ENCODE data around the gene PDZRN4. TPM values are rescaled to one million over a fixed set of nuclear protein-coding genes. Genes with fewer than 3 reads are reported as not detected.
"Not testable (repeated sequence)": the region's sequence is repeated elsewhere in the genome, so short reads cannot be mapped to it uniquely, and the experiment has no call there.

PDZRN4 gene
- polyA plus RNA-seq, 1 donor, result 2.6 TPM

DNA sequence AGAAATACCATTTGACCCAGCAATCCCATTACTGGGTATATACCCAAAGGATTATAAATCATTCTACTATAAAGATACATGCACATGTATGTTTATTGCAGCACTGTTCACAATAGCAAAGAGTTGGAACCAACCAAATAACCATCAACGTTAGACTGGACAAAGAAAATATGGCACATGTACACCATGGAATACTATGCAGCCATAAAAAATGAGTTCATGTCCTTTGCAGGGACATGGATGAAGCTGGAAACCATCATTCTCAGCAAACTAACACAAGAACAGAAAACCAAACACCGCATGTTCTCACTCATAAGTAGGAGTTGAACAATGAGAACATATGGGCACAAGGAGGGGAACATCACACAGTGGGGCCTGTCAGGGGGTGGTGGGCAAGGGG, 97.3 kb downstream of the PDZRN4 start:
- DNase-seq (ENCODE audit: low read depth), result not testable (repeated sequence)

GRCh38 chr12:41286426-41286825, 98.3 kb downstream of the PDZRN4 start:
- DNase-seq (ENCODE audit: low read depth), result no peak

DNA sequence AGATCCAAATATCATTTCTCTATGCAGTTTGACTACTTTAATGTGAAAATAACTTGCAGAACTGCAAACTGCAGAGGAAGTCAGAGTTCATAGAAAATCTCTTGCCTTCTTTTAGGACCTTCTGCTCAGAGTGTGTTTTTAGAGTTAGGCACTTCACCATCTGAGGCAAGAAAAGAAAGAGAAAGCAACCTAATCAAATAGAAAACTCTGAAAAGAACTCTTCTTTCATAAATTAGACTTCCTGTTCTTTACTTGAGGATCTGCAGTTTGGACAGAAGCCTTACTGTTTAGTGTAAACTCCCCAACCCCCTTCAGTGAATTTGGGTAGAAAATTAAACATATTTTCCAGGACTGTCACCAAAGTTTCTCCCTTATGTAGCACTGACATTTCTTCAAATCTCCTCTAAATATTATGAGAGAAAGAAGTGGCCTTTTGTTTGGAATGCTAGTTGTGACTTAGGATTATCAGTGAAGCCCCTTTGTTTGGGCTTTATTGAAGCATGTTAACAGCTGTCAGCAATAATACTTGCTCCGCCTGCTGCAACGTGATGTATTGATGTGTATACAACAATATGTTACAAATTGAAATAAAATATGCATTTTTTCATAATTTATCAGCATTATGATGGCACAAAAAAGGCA, 99.5 kb downstream of the PDZRN4 start:
- DNase-seq (ENCODE audit: low read depth), result no peak

DNA sequence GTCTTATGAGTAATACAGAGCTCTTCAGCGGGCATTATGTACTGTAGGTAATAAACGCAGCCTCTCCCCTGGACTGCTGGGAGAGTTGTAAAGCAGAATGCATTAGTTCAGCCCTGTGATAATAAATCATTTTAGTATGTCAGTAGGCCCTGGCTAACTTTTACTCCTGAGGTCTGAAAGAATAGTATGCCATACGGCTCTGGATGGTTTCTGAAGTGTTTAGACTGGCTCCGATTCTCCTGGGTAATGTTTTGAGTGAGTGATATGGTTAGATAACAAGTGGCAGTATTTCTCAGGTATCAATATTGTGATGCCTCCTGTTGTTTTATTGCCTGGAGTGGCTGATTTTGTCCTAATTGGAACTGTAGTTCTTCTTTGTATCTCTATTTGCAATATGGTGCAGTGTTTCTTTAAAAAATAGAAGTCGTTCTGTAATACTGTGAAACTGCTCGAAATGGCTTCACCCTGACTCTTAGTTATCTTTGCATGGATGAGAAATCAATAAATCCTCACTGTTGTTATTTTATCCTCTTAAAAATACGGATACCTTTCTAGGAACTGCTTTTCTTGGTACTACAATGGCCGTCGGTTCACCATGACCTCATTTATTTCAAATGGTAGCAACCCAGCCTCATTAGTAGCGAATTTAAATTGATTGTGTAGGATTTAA, 100.2 kb downstream of the PDZRN4 start:
- DNase-seq (ENCODE audit: low read depth), result no peak

- DNase-seq (ENCODE audit: low read depth), result no peak
These were observed 101.4 kb downstream of the PDZRN4 start for GRCh38 chr12:41289501-41289900.

- no peak for DNase-seq (ENCODE audit: low read depth)
These were observed 104.9 kb downstream of the PDZRN4 start for GRCh38 chr12:41293011-41293410.

GRCh38 chr12:41293461-41293860, 105.3 kb downstream of the PDZRN4 start:
- DNase-seq (ENCODE audit: low read depth), result no peak

DNA sequence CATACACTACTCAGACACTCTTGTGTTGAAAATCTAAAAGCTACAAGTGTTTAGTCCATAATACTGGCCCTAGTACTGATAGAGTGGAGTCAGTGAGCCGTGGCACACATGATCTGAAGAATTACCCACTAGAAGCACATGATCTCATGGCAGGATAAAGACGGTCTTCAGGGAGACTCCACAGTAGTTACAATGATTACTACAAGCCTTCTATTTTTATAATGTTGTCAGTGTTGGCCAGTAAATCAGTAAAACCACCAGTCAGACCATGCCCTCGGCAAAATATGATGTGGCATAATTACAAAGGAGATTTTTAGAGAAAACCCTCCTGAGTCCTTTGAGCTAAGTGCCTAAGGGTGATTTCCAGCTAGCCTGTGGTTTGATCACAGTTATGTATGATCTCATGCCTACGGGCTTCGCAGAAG, 114.9 kb downstream of the PDZRN4 start:
- DNase-seq (ENCODE audit: low read depth), result no peak

DNA sequence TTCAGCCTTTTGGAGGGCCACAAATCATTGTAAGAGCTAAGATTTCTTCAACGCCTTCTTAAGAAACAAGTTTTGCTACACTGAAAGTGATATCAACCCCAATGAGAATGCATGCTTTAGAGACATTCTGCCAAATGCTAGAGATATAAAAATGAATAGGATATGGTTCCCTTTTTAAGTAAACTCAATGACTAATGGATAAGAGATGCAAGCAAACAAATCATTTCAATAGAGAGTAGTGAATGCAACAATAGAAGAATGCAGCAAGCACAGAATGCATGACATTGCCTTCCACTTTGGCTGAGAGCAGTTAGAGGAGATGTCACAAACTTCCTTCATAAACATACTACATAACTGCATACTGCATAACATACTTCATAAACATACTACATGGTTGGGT, 116.4 kb downstream of the PDZRN4 start:
- DNase-seq (ENCODE audit: low read depth), result no peak

DNA sequence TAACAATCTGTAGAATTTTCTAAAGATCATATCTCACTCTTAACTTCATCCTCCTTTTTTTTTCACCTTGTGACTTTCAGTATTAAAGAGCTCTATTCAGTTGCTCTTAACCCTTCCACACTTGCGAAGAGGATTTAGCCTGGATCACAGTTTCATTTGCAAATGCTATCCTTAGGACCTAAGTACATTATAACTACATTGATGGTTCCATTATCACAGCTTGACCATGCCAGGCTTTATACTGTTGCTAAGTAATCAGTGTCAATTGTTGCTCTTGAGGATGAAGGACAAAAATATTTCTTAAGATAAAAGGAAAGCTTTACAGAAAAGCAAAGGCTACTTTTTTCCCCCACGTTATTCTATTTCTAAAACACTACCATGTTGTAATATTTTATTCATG, 122.2 kb downstream of the PDZRN4 start:
- DNase-seq (ENCODE audit: low read depth), result no peak

DNA sequence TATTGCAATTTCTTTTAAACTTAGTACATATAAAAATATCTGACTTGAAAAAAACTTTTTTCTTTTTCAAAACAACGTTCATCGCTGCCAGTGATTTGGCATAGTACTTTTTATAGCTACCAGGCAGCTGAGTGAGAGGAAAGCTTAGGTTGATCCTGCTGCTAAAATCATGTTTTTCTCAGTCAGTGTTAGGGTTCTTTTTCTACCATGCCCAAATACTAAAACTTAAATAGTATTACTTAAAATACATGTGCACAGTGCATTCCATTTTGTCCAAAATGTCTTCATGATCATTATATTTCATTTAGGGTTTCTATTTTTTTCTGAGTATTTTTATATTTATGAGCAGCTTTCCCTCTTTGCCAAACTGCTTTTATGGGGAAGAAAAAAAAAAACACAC, 123.8 kb downstream of the PDZRN4 start:
- no peak for DNase-seq (ENCODE audit: low read depth)

DNA sequence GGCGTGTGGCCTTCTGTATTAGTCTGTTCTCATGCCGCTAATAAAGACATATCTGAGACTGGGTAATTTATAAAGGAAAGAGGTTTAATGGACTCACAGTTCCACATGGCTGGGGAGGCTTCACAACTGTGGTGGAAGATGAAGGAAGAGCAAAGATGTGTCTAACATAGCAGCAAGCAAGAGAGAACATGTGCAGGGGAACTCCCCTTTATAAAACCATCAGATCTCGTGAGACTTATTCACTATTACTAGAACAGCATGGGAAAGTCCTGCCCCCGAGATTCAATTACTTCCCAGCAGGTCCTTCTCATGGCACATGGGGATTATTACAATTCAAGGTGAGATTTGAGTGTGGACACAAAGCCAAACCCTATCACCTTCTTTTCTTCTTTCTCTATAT, 124.3 kb downstream of the PDZRN4 start:
- DNase-seq (ENCODE audit: low read depth), result not testable (repeated sequence)

DNA sequence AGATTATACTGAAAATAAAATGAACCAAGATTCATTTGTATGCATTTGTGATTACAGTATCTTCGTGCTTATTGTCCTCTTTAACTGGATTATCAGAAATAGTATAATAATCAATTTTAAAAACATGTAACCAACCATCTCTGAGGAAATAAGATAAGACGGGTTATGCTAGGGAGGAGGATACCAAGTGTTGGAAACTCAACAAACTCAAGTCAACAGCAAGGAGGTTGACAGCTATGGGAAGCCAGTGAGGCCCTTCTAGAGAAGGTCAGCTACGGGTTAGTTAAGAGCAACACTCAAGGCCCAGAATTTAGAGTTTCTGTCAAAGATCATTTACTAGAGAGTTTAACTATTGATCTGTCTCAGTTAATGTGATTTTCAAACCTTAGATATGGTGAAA, 137.2 kb downstream of the PDZRN4 start:
- DNase-seq (ENCODE audit: low read depth), result no peak

DNA sequence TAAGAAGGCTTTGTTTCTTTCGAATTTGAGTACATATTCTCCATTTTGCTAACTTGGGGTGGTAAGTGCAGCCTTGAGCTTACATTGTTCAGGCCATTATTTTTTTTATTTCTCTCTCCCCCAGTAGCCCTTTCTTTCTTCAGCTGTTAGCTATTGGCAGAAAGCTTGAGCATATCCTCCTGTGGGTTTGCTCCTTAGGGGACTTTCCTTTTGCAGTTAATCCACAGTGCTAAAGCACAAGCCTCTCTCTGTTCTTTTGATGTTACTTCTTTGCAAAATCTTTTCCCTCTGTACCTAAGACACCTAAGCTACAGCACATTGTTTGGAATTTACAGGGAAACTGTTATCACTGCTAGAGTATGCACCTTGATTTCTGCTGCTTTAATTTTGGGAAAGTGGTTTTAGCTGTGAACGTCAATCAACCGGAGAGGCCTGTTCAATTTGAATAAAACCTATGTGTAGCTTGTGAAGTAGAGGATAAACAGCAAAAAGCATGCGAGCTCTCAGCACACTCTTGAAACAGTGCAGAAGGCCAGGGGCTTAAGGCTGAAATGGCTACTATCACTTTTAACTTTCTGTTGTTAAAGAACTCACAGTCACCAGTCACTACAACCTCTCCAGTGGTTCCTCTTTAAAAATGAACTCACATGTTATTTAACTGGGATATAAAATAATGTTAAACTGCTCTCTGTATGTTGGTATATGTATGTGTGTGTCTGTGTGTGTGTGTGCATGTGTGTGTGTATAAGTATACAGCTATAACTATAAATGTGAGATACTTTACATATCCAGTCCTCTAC, 139.2 kb downstream of the PDZRN4 start:
- DNase-seq (ENCODE audit: low read depth), result no peak

- DNase-seq (ENCODE audit: low read depth), result no peak
These were observed 145.9 kb downstream of the PDZRN4 start for GRCh38 chr12:41333974-41334373.

DNA sequence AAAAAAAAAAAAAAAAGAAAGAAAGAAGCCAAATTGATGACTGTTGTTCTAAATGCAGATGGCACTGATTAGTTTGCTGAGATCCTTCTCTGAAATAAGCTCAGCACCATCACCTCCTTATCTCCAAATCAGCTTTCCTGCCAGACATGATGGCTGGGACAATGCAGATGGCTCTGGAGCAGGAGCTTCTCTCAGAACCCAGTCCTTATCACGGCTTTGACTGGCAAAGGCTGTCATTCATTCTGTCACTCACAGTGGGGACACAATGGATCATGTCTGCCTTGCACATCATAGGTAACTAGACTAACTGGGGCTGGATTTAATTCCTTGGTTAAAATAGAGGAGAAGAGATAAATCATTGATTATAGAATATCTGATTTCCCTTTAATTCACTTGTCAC, 146.3 kb downstream of the PDZRN4 start:
- no peak for DNase-seq (ENCODE audit: low read depth)

GRCh38 chr12:41336041-41336549, 148.0 kb downstream of the PDZRN4 start:
- DNase-seq (ENCODE audit: low read depth), result no peak

- DNase-seq (ENCODE audit: low read depth), result no peak
These were observed 151.7 kb downstream of the PDZRN4 start for GRCh38 chr12:41339784-41340183.

DNA sequence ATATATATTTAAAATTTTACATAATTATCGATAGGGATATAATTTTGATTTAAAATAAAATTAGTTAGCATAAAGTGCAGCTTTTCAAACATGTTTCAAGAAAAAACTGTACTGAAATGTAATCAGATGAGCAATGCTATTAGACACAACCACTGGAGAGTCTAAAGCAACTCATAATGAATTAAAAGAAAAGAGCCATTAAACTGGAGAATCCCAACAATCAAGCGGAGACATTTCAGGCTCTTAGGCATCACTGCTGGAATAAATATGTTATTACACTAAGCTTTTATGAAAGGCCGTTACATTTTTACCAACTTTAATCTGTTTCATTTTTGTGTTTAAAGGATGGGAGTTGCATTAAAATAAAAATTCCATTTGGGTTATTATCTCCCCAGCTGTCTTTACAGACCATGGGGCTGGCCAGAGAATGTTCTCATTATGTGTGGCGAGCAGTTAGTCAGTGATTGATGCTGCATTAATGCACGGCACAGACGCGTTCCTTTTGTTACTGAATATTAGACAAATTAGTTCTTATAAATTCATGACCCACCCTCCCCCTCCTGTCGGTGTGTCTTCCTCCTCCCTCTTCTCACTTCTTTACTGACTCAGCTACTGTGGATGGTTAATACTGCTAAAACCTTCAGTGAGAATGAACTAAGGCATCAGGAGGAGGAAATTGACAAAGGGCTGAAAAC, 156.8 kb downstream of the PDZRN4 start:
- no peak for DNase-seq (ENCODE audit: low read depth)

- no peak for DNase-seq (ENCODE audit: low read depth)
These were observed 160.1 kb downstream of the PDZRN4 start for GRCh38 chr12:41348198-41348597.

DNA sequence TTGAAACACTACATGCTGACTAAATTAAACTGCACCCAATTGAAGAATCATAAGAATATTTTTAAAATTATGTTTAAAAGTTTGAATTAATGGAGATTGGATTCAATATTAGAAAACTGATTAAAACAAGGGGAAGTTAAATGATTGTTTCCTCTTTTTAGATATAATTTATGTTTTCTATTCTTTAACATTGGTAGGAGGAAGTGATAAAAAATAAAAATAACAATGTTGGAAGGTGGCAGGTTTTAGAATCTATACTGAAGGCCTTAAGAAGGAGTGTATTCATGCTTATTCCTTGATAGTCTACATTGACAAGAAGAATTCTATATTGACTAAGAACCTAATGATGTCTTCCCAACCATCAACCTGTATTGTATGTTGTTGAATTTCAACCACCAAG, 168.1 kb downstream of the PDZRN4 start:
- no peak for DNase-seq (ENCODE audit: low read depth)

GRCh38 chr12:41361738-41362137, 173.6 kb downstream of the PDZRN4 start:
- no peak for DNase-seq (ENCODE audit: low read depth)

Data from forelimb muscle (tissue), 1 donor.